K562 (cell line): ENCODE data around the gene RHEX.

ENCODE experiments used
- CEBPB ChIP-seq: fragments of 450-650 bp; IDR thresholded peaks from 2 replicates; pipeline ENCODE4 v1.6.1; 2016; ENCODE audit warnings: missing genetic modification characterization, missing compliant biosample characterization
- CEBPZ ChIP-seq: fragments of 150-350 bp; IDR thresholded peaks from 2 replicates; pipeline ENCODE4 v1.6.1; 2014; ENCODE audit warnings: low read depth, mild to moderate bottlenecking, low read length, borderline replicate concordance
- CHD2 ChIP-seq: IDR thresholded peaks from 2 replicates; pipeline ENCODE4 v1.6.1; 2011; ENCODE audit warnings: low read depth, low read length
- CTCF ChIP-seq, 3 experiments: IDR thresholded peaks in 2 of 3; conservative IDR thresholded peaks in 1 of 3; 2 replicates each; pipeline ENCODE4 v1.5.1; 2011 to 2012; ENCODE audit warnings: low read length in 3 of 3, mild to moderate bottlenecking in 3 of 3, control low read depth in 2 of 3, improper control_type of control experiment in 1 of 3, inconsistent platforms in 1 of 3, low read depth in 1 of 3, mixed read lengths in 1 of 3, moderate library complexity in 1 of 3; ENCODE audit not compliant: insufficient read depth in 2 of 3
- IRF1 ChIP-seq: sonication (generic); formaldehyde crosslinking; IDR thresholded peaks from 2 replicates; pipeline ENCODE4 v1.8.0; 2022; ENCODE audit warnings: missing genetic modification reagents, mild to moderate bottlenecking, borderline replicate concordance
- KLF16 ChIP-seq: IDR thresholded peaks from 2 replicates; pipeline ENCODE4 v1.6.1; 2016; ENCODE audit warnings: antibody characterized with exemption
- LCOR ChIP-seq: sonication (generic); formaldehyde crosslinking; IDR thresholded peaks from 2 replicates; pipeline ENCODE4 v1.8.0; 2022; ENCODE audit warnings: mild to moderate bottlenecking, missing genetic modification reagents
- MEIS2 ChIP-seq: fragments of 450-650 bp; IDR thresholded peaks from 2 replicates; pipeline ENCODE4 v1.6.1; 2014; ENCODE audit warnings: mild to moderate bottlenecking; ENCODE audit not compliant: partially characterized antibody
- MNT ChIP-seq, 2 experiments: fragments of 450-650 bp; conservative IDR thresholded peaks; 2 replicates each; pipeline ENCODE4 v1.6.1; 2017; ENCODE audit warnings: mild to moderate bottlenecking in 2 of 2, moderate library complexity in 2 of 2
- MTF1 ChIP-seq: fragments of 250-450 bp; sonication (Bioruptor Pico); IDR thresholded peaks from 2 replicates; pipeline ENCODE4 v1.9.0; 2021; ENCODE audit warnings: moderate library complexity, mild to moderate bottlenecking, inconsistent platforms, borderline replicate concordance
- NFE2 ChIP-seq: IDR thresholded peaks from 2 replicates; pipeline ENCODE4 v1.6.1; 2014; ENCODE audit warnings: antibody characterized with exemption, low read depth
- PHTF2 ChIP-seq: fragments of 250-450 bp; sonication (Bioruptor Pico); IDR thresholded peaks from 2 replicates; pipeline ENCODE4 v1.5.0; 2021; ENCODE audit warnings: mild to moderate bottlenecking

GRCh38 chr1:206022766-206023165 is 30.2 kb upstream of the RHEX start:
- TF ChIP-seq LCOR (CRISPR knock-in tag) (no peak), MTF1 (CRISPR knock-in tag) (no peak), CTCF (IDR thresholded peaks at IDR 0.05 in 2 of 3, conservative IDR thresholded peaks at IDR 0.05 in 1 of 3; ENCODE audit: insufficient read depth in 2 of 3, low read depth in 1 of 3, low read length in 3 of 3) (no peak), KLF16 (no peak), MNT (conservative IDR thresholded peaks at IDR 0.05) (no peak), MEIS2 (no peak), IRF1 (CRISPR knock-in tag) (no peak), CEBPB (tag) (no peak), PHTF2 (no peak), CEBPZ (no peak), NFE2 (no peak), CHD2 (no peak)
